ENCODE measurements around the gene CSNK2A3.
"Not testable (repeated sequence)": the region's sequence is repeated elsewhere in the genome, so short reads cannot be mapped to it uniquely, and the experiment has no call there.

CSNK2A3 gene

DNA sequence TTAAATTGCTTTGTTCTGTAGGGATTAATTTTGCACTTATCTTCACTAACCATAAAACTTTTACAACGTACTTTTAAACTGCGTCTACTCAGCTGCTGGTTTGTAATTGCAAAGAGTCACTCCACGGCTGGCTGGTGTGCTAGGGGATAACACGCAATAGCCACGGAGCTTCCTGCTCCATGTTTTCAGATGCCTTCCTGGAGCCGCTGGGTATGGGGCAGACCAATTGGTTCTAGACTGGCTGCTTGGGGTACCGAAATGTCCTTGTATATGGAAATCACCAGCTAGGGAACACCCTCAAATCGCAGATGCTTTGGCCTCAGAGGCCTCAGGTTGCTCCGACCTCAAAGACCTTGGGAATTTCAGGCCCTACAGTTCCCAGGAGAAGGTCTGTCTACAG lies 3.8 kb upstream of the CSNK2A3 start:
- POLR2A ChIA-PET (ENCODE audit: low non-redundant PET): no interaction called here
- DNase-seq (ENCODE audit: low spot score): no peak

DNA sequence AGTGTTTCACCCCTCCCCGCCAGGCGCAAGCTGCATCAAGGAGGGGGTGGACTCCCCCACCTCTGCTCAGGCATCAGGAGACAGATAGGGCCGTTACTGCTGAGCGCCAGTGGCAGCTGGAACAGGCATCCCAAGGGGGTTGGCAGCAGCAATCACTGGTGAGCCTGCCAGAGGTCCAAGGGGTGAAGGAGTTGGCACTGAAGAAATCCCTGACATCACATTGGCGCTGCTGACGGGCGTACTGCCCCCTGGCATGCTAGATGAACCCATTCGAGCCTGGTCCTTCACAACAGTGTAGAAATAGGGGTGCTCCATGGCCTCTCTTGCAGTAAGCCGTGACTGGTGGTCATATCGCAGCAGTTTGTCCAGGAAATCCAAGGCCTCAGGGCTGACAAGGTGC lies 1.2 kb downstream of the CSNK2A3 start:
- DNase-seq (ENCODE audit: low spot score); POLR2A ChIA-PET (ENCODE audit: low non-redundant PET); CTCF ChIA-PET; H3K27ac ChIP-seq: not testable (repeated sequence)

More for the DNA sequence above, 3.8 kb upstream of the CSNK2A3 start:
- CTCF ChIA-PET: interaction anchor here (0.5 kb wide), 1 partner anchor 313 kb away, joined by 3 read pairs; no protein-coding TSS in a partner anchor
- TF ChIP-seq, protein P1, sequence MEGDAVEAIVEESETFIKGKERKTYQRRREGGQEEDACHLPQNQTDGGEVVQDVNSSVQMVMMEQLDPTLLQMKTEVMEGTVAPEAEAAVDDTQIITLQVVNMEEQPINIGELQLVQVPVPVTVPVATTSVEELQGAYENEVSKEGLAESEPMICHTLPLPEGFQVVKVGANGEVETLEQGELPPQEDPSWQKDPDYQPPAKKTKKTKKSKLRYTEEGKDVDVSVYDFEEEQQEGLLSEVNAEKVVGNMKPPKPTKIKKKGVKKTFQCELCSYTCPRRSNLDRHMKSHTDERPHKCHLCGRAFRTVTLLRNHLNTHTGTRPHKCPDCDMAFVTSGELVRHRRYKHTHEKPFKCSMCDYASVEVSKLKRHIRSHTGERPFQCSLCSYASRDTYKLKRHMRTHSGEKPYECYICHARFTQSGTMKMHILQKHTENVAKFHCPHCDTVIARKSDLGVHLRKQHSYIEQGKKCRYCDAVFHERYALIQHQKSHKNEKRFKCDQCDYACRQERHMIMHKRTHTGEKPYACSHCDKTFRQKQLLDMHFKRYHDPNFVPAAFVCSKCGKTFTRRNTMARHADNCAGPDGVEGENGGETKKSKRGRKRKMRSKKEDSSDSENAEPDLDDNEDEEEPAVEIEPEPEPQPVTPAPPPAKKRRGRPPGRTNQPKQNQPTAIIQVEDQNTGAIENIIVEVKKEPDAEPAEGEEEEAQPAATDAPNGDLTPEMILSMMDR (conservative IDR thresholded peaks at IDR 0.05; ENCODE audit: low read depth): no peak
- no peak overlapping the region for H3K27ac ChIP-seq

DNA sequence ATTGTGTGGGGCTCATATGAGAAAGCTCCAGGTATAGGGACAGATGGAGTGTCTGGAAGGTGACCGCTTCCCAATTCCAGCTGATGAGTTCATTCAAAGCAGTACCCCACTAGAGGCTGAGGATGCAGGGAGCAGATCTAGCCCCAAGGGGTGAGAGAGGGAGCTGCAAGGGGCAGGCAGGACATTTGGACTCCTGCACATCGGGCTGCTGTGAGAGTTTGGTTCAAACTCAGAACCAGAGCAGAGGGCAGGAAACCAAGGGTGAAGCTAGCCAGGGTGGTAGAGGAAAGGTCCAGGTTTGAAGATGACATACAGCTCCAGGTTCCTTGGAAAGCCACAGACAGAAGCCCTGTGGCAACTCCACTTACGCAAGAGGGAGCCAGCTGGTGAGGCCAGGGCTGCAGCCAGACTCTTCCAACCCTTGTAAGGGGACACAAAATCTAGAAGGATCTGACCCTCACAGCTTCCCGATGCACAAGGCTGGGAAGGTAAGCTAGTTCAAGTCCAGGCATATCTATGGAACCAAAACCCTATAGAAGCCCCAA lies 1.9 kb downstream of the CSNK2A3 start:
- H3K27ac ChIP-seq: no peak overlapping the region
- no peak for DNase-seq (ENCODE audit: low spot score)
- ChIA-PET POLR2A (ENCODE audit: low non-redundant PET) (no interaction called here), CTCF (interaction anchor here (0.7 kb wide), 1 partner anchor 261 kb away, joined by 3 read pairs; no protein-coding TSS in a partner anchor)
- TF ChIP-seq, protein P1 (conservative IDR thresholded peaks at IDR 0.05; ENCODE audit: low read depth): no peak

DNA sequence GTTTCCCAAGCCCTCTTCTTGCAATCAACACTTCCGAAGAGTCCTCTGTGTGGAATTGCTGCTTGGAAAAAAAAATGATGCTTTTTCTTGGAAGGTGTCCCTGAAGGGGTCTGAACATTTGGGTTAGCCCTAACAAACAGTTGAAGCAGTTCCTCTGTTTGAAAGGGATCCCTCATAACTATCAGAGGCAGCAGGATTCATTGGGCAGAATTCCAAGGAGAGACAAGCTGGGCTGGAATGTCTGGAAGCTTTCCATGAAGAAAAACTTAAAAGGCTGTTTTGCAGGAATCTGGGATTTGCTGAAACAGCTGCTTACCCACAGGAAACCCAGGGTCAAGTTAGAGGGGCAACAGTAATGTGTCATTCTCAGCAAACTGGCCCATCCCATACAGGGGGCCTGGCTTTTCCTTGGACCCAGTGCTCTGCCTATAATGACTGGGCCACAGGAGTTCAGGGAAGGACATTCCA lies 3.1 kb downstream of the CSNK2A3 start:
- POLR2A ChIA-PET (ENCODE audit: low non-redundant PET): no interaction called here
- TF ChIP-seq, protein P1 (conservative IDR thresholded peaks at IDR 0.05; ENCODE audit: low read depth): no peak
- DNase-seq (ENCODE audit: low spot score): peak; percentile 26
- CTCF ChIA-PET: no interaction called here
- peak overlapping the region; percentile 45; the same call in 1 of the 2 replicates for H3K27ac ChIP-seq

DNA sequence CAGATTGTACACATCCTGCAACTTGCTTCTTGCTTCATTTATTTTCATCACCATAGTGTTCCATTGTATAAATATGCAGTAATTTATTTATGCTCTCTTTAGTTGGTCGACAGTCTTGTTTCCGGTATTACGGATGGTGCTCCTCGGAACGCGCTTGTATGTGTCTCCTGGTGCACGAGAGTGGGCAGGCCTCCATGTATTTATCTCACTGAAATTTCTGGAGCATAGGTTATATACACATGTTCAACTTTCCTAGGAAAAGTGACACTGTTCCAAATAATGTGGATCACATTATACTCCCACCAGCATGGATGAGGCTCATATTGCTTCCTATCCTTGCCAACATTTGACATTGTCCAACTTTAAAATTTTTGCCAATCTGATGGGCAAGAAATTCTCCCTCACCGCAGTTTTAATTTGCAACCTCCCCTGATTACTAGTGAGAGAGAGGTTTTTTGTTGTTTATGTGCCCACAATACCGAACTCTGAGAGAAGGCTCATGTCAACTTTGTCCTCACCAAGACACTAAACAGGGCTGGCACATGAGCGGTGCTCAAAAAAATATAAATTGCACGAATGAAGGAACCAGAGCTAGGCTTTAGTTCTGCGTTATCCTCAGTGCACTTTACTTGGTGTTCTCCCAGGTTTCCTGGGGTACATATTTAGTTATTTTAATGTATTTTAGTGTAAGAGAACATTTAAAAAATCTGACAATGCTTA lies 3.8 kb downstream of the CSNK2A3 start:
- CTCF ChIA-PET: no interaction called here
- no peak for DNase-seq (ENCODE audit: low spot score)
- H3K27ac ChIP-seq: no peak overlapping the region
- TF ChIP-seq, protein P1 (conservative IDR thresholded peaks at IDR 0.05; ENCODE audit: low read depth): no peak
- POLR2A ChIA-PET (ENCODE audit: low non-redundant PET): no interaction called here

DNA sequence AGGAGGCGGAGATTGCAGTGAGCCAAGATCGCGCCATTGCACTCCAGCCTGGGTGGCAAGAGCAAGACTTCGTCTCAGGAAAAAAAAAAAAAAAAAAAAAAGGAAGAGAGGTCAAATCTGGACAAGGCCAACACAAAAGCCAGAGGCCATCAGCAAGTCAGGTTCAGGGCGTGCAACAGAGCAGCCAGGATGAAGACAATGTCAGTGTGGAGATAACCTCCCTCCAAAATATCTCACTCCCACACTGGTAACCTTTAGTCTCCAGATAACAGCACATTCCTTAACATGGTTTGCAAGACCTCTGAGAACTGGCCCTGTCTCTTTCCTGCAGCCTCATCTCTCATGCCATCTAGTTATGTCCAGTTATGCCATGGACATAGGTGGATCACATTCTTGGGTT lies 4.7 kb downstream of the CSNK2A3 start:
- CTCF ChIA-PET: interaction anchor here (0.6 kb wide), 1 partner anchor 439 kb away, joined by 3 read pairs; no protein-coding TSS in a partner anchor
- TF ChIP-seq, protein P1 (conservative IDR thresholded peaks at IDR 0.05; ENCODE audit: low read depth): no peak
- no peak overlapping the region for H3K27ac ChIP-seq
- POLR2A ChIA-PET (ENCODE audit: low non-redundant PET): no interaction called here
- no peak for DNase-seq (ENCODE audit: low spot score)

DNA sequence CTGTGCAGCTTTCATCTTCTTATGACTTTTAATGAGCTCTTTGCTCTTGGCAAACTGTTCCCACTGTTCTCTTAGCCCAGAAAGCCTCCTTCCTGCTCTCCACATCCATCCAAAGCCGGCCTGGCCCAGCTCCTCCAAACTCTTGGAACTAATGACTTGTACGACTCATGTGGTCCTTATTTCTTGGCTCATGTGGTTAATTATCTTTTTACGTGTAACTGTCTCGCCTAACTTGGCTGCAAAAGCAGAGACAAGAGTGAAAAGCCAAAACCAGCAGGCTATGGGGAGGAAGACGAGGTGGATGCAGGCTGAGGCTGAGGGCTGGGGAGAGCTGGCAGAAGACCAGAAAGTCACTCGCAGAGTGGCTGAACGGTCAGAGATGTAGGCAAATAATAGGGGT lies 5.5 kb downstream of the CSNK2A3 start:
- no peak for DNase-seq (ENCODE audit: low spot score)
- ChIA-PET CTCF (interaction anchor here (0.6 kb wide), 1 partner anchor 440 kb away, joined by 3 read pairs; no protein-coding TSS in a partner anchor), POLR2A (ENCODE audit: low non-redundant PET) (no interaction called here)
- TF ChIP-seq, protein P1 (conservative IDR thresholded peaks at IDR 0.05; ENCODE audit: low read depth): no peak
- H3K27ac ChIP-seq: no peak overlapping the region

Data from RWPE1 (cell line).